HepG2 (cell line): ENCODE measurements around the gene MST1R. TPM values are rescaled to one million over a fixed set of nuclear protein-coding genes. Genes with fewer than 3 reads are reported as not detected.
A peak's percentile ranks its signal among the peaks of the same experiment; 100 is the strongest.

ENCODE experiments used
- RARA ChIP-seq: IDR thresholded peaks from 2 replicates; pipeline ENCODE4 v1.6.1; 2016; ENCODE audit warnings: missing genetic modification reagents, missing compliant biosample characterization
- RXRB ChIP-seq: IDR thresholded peaks from 2 replicates; pipeline ENCODE4 v1.6.1; 2016; ENCODE audit warnings: borderline replicate concordance, missing genetic modification reagents, missing compliant biosample characterization
- SAP130 ChIP-seq: IDR thresholded peaks from 2 replicates; pipeline ENCODE4 v1.6.1; 2016; ENCODE audit warnings: low read depth
- TOE1 ChIP-seq: sonication (generic); formaldehyde crosslinking; IDR thresholded peaks from 2 replicates; pipeline ENCODE4 v1.4.0; 2020; ENCODE audit warnings: mild to moderate bottlenecking, missing genetic modification reagents
- ZIK1 ChIP-seq: sonication (generic); formaldehyde crosslinking; IDR thresholded peaks from 2 replicates; pipeline ENCODE4 v1.5.0; 2020; ENCODE audit warnings: mild to moderate bottlenecking, low read depth, missing genetic modification reagents, borderline replicate concordance
- ZNF207 ChIP-seq: fragments of 450-650 bp; IDR thresholded peaks from 2 replicates; pipeline ENCODE4 v1.6.1; 2016; ENCODE audit warnings: antibody characterized with exemption, borderline replicate concordance
- ZNF839 ChIP-seq: sonication (generic); formaldehyde crosslinking; IDR thresholded peaks from 2 replicates; pipeline ENCODE4 v1.4.0; 2020; ENCODE audit warnings: missing genetic modification reagents, mild to moderate bottlenecking, borderline replicate concordance
- polyA plus RNA-seq, 8 experiments: library from polyadenylated mRNA; depleted of rRNA in 3 of 8; stranded (reverse) in 7 of 8; unstranded in 1 of 8; fragments of >200 nt; fragmentation: Illumina TruSeq in 4 of 8; extraction: Trizol in 4 of 8; gene quantifications; 2 replicates each; pipeline versions ENCODE4 v1.2.1 to v1.2.3, GENCODE V29; 2011 to 2016; ENCODE audit warnings: low read depth in 4 of 8, missing spikeins in 1 of 8, mixed read lengths in 1 of 8; ENCODE audit not compliant: insufficient read depth in 1 of 8
- total RNA-seq, 5 experiments: library from RNA; depleted of rRNA; stranded (reverse); fragments of >200 nt; fragmentation: Illumina TruSeq; extraction: Trizol; gene quantifications; 2 replicates each; pipeline ENCODE4 v1.2.3, GENCODE V29; 2016; ENCODE audit warnings: low read depth in 1 of 5
- TF ChIP-seq, protein P1 (sequence below): sonication (generic); formaldehyde crosslinking; IDR thresholded peaks from 2 replicates; pipeline ENCODE4 v1.8.0; 2022; ENCODE audit warnings: mild to moderate bottlenecking, missing genetic modification reagents, moderate library complexity
- TF ChIP-seq, protein P2 (sequence below): sonication (generic); formaldehyde crosslinking; conservative IDR thresholded peaks from 2 replicates; pipeline ENCODE4 v1.4.0; 2020; ENCODE audit warnings: mild to moderate bottlenecking, missing genetic modification reagents, moderate library complexity
- TF ChIP-seq, protein P3 (sequence below): sonication (generic); formaldehyde crosslinking; IDR thresholded peaks from 2 replicates; pipeline ENCODE4 v1.8.1; 2023; ENCODE audit warnings: missing genetic modification reagents, inconsistent platforms, borderline replicate concordance
- TF ChIP-seq, protein P4 (sequence below): sonication (generic); formaldehyde crosslinking; IDR thresholded peaks from 2 replicates; pipeline ENCODE4 v1.5.1; 2020; ENCODE audit warnings: missing genetic modification reagents, mild to moderate bottlenecking, borderline replicate concordance

Gene MST1R
- total and polyA plus RNA-seq, 2 of the 13 experiments (the other 11 are each of a cell fraction or from before 2014, with no cell fraction given), result 0.11 to 0.77 TPM

DNA sequence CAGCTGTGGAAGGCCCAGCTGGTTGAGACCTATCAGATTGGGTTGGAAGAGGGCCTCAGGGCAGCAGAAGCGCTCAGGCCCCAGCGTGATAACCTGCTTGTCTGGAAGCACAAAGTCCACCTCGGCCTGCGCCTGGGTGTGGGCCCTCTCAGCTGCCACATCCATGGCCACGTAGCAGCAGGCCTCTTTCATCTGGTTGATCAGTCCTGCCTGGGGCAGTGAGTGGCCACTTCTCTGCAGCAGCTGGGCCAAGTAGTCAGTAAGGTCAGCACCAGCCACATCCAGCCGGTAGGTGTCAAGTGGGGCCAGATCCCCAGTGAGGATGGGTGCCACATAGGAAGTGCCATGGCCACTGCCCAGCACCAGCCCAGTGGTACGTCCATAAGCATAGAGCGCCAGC lies 30.1 kb downstream of the MST1R start (continued):
- TF ChIP-seq, protein P1, sequence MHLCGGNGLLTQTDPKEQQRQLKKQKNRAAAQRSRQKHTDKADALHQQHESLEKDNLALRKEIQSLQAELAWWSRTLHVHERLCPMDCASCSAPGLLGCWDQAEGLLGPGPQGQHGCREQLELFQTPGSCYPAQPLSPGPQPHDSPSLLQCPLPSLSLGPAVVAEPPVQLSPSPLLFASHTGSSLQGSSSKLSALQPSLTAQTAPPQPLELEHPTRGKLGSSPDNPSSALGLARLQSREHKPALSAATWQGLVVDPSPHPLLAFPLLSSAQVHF (CRISPR knock-in tag), result no peak
- TF ChIP-seq RARA (CRISPR knock-in tag) (0 out of 2 replicates have a peak, but pooled peaks have one; percentile 18), SAP130 (peak; percentile 81), TOE1 (CRISPR knock-in tag) (no peak), ZNF839 (CRISPR knock-in tag) (0 out of 2 replicates have a peak, but pooled peaks have one; percentile 64), ZNF207 (no peak), ZIK1 (no peak), RXRB (CRISPR knock-in tag) (peak; percentile 42; the same call in 1 of the 2 replicates)
- TF ChIP-seq, protein P2, sequence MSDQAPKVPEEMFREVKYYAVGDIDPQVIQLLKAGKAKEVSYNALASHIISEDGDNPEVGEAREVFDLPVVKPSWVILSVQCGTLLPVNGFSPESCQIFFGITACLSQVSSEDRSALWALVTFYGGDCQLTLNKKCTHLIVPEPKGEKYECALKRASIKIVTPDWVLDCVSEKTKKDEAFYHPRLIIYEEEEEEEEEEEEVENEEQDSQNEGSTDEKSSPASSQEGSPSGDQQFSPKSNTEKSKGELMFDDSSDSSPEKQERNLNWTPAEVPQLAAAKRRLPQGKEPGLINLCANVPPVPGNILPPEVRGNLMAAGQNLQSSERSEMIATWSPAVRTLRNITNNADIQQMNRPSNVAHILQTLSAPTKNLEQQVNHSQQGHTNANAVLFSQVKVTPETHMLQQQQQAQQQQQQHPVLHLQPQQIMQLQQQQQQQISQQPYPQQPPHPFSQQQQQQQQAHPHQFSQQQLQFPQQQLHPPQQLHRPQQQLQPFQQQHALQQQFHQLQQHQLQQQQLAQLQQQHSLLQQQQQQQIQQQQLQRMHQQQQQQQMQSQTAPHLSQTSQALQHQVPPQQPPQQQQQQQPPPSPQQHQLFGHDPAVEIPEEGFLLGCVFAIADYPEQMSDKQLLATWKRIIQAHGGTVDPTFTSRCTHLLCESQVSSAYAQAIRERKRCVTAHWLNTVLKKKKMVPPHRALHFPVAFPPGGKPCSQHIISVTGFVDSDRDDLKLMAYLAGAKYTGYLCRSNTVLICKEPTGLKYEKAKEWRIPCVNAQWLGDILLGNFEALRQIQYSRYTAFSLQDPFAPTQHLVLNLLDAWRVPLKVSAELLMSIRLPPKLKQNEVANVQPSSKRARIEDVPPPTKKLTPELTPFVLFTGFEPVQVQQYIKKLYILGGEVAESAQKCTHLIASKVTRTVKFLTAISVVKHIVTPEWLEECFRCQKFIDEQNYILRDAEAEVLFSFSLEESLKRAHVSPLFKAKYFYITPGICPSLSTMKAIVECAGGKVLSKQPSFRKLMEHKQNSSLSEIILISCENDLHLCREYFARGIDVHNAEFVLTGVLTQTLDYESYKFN (CRISPR knock-in tag), result peak; percentile 82
- TF ChIP-seq, protein P3, sequence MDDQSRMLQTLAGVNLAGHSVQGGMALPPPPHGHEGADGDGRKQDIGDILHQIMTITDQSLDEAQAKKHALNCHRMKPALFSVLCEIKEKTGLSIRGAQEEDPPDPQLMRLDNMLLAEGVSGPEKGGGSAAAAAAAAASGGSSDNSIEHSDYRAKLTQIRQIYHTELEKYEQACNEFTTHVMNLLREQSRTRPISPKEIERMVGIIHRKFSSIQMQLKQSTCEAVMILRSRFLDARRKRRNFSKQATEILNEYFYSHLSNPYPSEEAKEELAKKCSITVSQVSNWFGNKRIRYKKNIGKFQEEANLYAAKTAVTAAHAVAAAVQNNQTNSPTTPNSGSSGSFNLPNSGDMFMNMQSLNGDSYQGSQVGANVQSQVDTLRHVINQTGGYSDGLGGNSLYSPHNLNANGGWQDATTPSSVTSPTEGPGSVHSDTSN (CRISPR knock-in tag), result no peak
- TF ChIP-seq, protein P4, sequence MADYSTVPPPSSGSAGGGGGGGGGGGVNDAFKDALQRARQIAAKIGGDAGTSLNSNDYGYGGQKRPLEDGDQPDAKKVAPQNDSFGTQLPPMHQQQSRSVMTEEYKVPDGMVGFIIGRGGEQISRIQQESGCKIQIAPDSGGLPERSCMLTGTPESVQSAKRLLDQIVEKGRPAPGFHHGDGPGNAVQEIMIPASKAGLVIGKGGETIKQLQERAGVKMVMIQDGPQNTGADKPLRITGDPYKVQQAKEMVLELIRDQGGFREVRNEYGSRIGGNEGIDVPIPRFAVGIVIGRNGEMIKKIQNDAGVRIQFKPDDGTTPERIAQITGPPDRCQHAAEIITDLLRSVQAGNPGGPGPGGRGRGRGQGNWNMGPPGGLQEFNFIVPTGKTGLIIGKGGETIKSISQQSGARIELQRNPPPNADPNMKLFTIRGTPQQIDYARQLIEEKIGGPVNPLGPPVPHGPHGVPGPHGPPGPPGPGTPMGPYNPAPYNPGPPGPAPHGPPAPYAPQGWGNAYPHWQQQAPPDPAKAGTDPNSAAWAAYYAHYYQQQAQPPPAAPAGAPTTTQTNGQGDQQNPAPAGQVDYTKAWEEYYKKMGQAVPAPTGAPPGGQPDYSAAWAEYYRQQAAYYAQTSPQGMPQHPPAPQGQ (CRISPR knock-in tag), result no peak
- TF ChIP-seq, all 625 proteins: peak for 127
